Ovary (tissue), 1 donor: ENCODE results near the gene STK33.

ENCODE experiments used
- EP300 ChIP-seq: sonication (generic); formaldehyde crosslinking; IDR thresholded peaks from one replicate; pipeline ENCODE4 v1.6.1; 2017; ENCODE audit warnings: antibody characterized with exemption
- POLR2A ChIP-seq: fragments of 450-650 bp; IDR thresholded peaks from one replicate; pipeline ENCODE4 v1.6.1; 2017; ENCODE audit warnings: antibody characterized with exemption, mild to moderate bottlenecking, moderate library complexity

DNA sequence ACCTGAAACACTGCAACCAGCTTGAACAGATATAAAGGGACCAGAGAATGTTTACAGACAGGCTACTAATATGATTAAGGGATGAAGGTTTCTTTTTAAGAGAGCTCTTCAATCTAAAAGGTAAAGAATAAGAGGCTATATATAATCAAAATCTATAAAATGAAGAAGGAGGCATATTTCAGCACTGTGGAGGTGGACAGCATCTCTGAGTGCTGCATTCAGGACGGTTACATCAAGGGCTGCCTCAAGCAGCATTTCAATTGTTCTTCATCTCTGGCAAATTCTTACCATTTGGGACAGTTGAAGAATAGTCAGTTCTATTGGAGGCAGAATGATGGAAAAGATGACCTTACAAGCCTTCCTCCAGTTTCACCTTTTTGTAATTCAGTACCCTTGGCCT is 190.7 kb downstream of the STK33 start:
- TF ChIP-seq POLR2A (no peak), EP300 (no peak)
